ENCODE measurements around the gene CAMSAP2.

The CAMSAP2 gene

GRCh38 chr1:200885623-200886402 lies 147.1 kb downstream of the CAMSAP2 start:
- no peak for TF ChIP-seq CTCF (IDR thresholded peaks at IDR 0.05; ENCODE audit: unreplicated experiment in 3 of 3)
- peaks cover 24% of the 10 kb centered on the region for H3K27me3 Mint-ChIP-seq (ENCODE audit: low read depth)

GRCh38 chr1:200886594-200886993 lies 147.9 kb downstream of the CAMSAP2 start:
- H3K27ac Mint-ChIP-seq, result no peak overlapping the region
- H3K4me1 Mint-ChIP-seq, result peaks cover 20% of the 10 kb centered on the region

More at GRCh38 chr1:200885623-200886402, 147.1 kb downstream of the CAMSAP2 start:
- Mint-ChIP-seq H3K4me1 (peaks cover 20% of the 10 kb centered on the region), H3K27ac (no peak overlapping the region), H3K4me3 (no peak overlapping the region), H3K9me3 (no peaks in the 10 kb centered on the region), H3K36me3 (ENCODE audit: low read depth) (no peaks in the 10 kb centered on the region)

GRCh38 chr1:200887036-200887435 lies 148.3 kb downstream of the CAMSAP2 start:
- H3K27me3 Mint-ChIP-seq (ENCODE audit: low read depth), result peaks cover 23% of the 10 kb centered on the region
- H3K36me3 Mint-ChIP-seq (ENCODE audit: low read depth), result no peaks in the 10 kb centered on the region
- no peak overlapping the region for H3K27ac Mint-ChIP-seq
- H3K9me3 Mint-ChIP-seq, result no peaks in the 10 kb centered on the region
- peaks cover 23% of the 10 kb centered on the region for H3K4me1 Mint-ChIP-seq
- no peak for TF ChIP-seq CTCF (IDR thresholded peaks at IDR 0.05; ENCODE audit: unreplicated experiment in 3 of 3)
- no peak overlapping the region for H3K4me3 Mint-ChIP-seq

More at GRCh38 chr1:200886594-200886993, 147.9 kb downstream of the CAMSAP2 start:
- Mint-ChIP-seq H3K36me3 (ENCODE audit: low read depth) (no peaks in the 10 kb centered on the region), H3K27me3 (ENCODE audit: low read depth) (peaks cover 20% of the 10 kb centered on the region), H3K4me3 (no peak overlapping the region), H3K9me3 (no peaks in the 10 kb centered on the region)
- TF ChIP-seq CTCF (IDR thresholded peaks at IDR 0.05; ENCODE audit: unreplicated experiment in 3 of 3), result no peak

- TF ChIP-seq CTCF (IDR thresholded peaks at IDR 0.05; ENCODE audit: unreplicated experiment in 3 of 3), result no peak
- H3K9me3 Mint-ChIP-seq, result no peaks in the 10 kb centered on the region
Observed at GRCh38 chr1:200887772-200888348, 149.2 kb downstream of the CAMSAP2 start.

GRCh38 chr1:200888349-200888838 lies 149.7 kb downstream of the CAMSAP2 start:
- Mint-ChIP-seq H3K27me3 (ENCODE audit: low read depth) (peaks cover 30% of the 10 kb centered on the region), H3K4me3 (no peak overlapping the region), H3K36me3 (ENCODE audit: low read depth) (no peaks in the 10 kb centered on the region), H3K9me3 (no peaks in the 10 kb centered on the region), H3K4me1 (peaks cover 37% of the 10 kb centered on the region), H3K27ac (no peak overlapping the region)
- TF ChIP-seq CTCF (IDR thresholded peaks at IDR 0.05; ENCODE audit: unreplicated experiment in 3 of 3), result no peak

More at GRCh38 chr1:200887772-200888348, 149.2 kb downstream of the CAMSAP2 start:
- H3K36me3 Mint-ChIP-seq (ENCODE audit: low read depth), result no peaks in the 10 kb centered on the region
- peaks cover 32% of the 10 kb centered on the region for H3K4me1 Mint-ChIP-seq
- H3K27me3 Mint-ChIP-seq (ENCODE audit: low read depth), result peaks cover 29% of the 10 kb centered on the region
- peak overlapping the region in 1 of 3 experiments; percentile 29 for H3K27ac Mint-ChIP-seq
- peak overlapping the region; percentile 17 to 51 (median 36) for H3K4me3 Mint-ChIP-seq

Data from nephron (organoid).